Activated T-cell treated with anti-CD3 and anti-CD28 coated beads, Interleukin-2, amount 50 U/mL, for 4 hours (primary cell): ENCODE results near the gene SERPINA10. TPM values are rescaled to one million over a fixed set of nuclear protein-coding genes. Genes with fewer than 3 reads are reported as not detected.

ENCODE experiments used
- ATAC-seq, 2 donors: fragments of 200-7000 bp; cut with Tn5 transposase; one replicate each; pipeline ENCODE4 v1.10.0; 2021
- DNase-seq: peaks from one replicate; pipeline ENCODE4 v3.0.0-alpha.2; 2020
- H3K27me3 Mint-ChIP-seq: one replicate; pipeline ENCODE4 v1.8.0; 2021; ENCODE audit warnings: low read depth, mixed read lengths
- H3K36me3 Mint-ChIP-seq: one replicate; pipeline ENCODE4 v1.8.0; 2022; ENCODE audit warnings: mixed read lengths; ENCODE audit not compliant: insufficient read depth
- H3K4me1 Mint-ChIP-seq: one replicate; pipeline ENCODE4 v1.8.0; 2021; ENCODE audit warnings: low read depth, mixed read lengths
- H3K4me3 Mint-ChIP-seq: one replicate; pipeline ENCODE4 v1.8.0; 2021; ENCODE audit warnings: mild to moderate bottlenecking, moderate library complexity, mixed read lengths
- H3K9me3 Mint-ChIP-seq: one replicate; pipeline ENCODE4 v1.8.0; 2021; ENCODE audit warnings: mixed read lengths
- total RNA-seq, 3 donors: library from RNA; stranded (reverse); gene quantifications; one replicate each; pipeline ENCODE4 v1.2.1, GENCODE V29; 2021

The SERPINA10 gene, protein sequence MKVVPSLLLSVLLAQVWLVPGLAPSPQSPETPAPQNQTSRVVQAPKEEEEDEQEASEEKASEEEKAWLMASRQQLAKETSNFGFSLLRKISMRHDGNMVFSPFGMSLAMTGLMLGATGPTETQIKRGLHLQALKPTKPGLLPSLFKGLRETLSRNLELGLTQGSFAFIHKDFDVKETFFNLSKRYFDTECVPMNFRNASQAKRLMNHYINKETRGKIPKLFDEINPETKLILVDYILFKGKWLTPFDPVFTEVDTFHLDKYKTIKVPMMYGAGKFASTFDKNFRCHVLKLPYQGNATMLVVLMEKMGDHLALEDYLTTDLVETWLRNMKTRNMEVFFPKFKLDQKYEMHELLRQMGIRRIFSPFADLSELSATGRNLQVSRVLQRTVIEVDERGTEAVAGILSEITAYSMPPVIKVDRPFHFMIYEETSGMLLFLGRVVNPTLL
- total RNA-seq = not detected

DNA sequence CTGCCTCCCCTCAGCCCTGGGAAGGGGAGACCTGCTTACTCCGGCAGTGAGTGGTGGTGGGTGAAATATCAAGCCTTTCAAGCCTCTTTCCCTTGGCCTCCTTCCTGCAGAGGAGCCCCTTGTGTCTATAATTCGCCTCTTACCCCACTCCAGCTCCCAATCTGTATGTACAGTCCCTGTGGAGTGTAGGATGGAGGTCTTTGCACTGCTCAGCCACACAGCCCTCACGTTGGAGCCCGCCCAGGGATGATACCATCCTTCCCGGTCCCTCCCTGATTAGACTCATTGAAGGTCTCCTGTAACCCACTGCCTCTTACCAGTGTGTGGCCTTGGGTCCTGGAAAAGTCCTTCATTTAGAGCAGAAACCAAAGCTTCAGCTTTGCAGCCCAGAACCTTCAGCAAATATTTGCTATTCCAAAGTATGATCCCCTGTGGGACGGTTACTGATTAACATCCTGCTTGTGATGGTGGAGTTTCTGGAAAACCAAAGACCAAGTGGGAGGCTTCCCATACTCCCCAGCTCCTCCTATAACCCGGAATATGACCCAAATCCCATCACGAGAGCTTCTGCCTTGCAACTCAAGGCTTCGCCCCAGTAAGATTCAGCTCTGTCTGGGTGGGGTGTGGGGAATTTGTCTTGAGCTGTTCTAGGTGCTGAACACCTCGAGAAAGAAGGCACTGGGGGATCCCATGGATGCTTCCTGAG, at the start of gene SERPINA10:
Gene SERPINA10 (minus strand): TSS at position 397 of the 706 bp plus-strand sequence. CDS start 2,675 bp downstream, outside the sequence.
- H3K4me1 Mint-ChIP-seq = no peaks in the 10 kb centered on the region

DNA sequence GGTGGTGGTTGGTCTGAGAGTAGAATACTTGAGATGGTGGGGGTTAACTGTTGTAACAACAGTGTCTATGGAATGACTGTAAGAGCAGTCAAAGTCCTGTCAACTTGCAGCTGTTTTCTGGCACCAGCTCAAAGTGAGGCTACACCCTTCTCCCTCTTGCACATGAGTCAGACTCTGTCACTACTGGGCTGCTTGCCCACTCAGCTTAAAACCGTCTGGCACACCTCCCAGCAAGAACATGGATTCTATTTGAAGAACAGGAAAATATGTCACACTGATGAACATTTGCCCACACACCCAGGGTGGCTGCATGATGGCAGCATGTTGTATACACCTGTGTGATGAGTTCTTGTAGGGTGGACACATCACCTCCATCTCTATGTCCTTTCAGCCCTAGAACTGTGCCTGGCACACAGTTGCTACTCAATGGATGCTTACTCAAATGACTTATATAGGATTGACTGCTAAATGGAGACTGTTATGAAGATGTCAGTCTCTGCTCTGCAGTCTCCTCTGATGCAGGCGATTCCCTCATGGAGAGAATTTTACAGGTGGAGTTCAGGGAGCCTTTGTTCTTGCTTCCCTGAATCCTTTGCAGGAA, 49.4 kb upstream of the SERPINA10 start:
- ATAC-seq (peak; percentile 63 to 68), DNase-seq (no peak)
- Mint-ChIP-seq H3K4me1 (peaks cover 31% of the 10 kb centered on the region), H3K9me3 (peaks cover 4% of the 10 kb centered on the region), H3K36me3 (no peaks in the 10 kb centered on the region), H3K27me3 (peaks cover 18% of the 10 kb centered on the region), H3K4me3 (no peak overlapping the region)

More for the DNA sequence above, at the start of gene SERPINA10:
- H3K9me3 Mint-ChIP-seq = no peaks in the 10 kb centered on the region
- ATAC-seq = no peak
- H3K4me3 Mint-ChIP-seq = no peak within 1 kb of the TSS
- no peak for DNase-seq
- H3K36me3 Mint-ChIP-seq = no peaks in the 10 kb centered on the region
- H3K27me3 Mint-ChIP-seq = peaks cover 8% of the 10 kb centered on the region

DNA sequence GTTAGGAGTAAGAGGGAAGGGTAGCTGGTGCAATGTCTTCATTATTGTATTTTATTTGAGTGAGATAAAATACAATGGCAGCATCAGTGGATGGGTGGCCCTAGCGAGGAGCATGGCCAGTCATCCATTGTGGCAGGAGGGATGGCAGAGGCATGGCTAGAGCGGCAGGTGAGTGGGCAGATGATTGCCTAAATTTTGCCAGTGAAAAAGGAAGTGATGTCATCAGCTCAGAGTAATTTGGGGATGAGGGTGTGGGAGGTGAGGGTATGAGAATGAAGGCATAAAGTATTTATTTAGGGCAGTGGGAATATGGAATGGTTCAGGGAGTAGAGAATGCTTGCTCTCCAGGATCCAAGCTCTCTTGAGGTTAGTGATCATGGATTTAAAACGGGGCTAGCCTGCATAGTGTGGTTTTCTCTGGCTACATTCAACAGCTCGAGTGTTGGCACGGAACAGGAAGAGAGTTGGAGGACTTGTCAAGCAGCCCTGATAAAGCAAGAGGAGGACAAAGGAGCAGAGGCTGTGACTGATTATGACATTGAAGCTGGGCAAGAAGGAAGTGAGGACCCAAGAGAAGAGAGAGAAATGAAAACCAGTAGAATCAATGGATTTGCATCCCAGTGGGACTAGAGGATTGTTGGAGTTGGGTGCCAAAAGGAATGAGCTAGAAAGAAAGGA, 48.7 kb upstream of the SERPINA10 start:
- peaks cover 18% of the 10 kb centered on the region for H3K27me3 Mint-ChIP-seq
- H3K4me3 Mint-ChIP-seq = peak overlapping the region; percentile 1
- no peaks in the 10 kb centered on the region for H3K36me3 Mint-ChIP-seq
- DNase-seq (no peak), ATAC-seq (no peak)
- H3K4me1 Mint-ChIP-seq = peaks cover 27% of the 10 kb centered on the region
- H3K9me3 Mint-ChIP-seq = peaks cover 6% of the 10 kb centered on the region

DNA sequence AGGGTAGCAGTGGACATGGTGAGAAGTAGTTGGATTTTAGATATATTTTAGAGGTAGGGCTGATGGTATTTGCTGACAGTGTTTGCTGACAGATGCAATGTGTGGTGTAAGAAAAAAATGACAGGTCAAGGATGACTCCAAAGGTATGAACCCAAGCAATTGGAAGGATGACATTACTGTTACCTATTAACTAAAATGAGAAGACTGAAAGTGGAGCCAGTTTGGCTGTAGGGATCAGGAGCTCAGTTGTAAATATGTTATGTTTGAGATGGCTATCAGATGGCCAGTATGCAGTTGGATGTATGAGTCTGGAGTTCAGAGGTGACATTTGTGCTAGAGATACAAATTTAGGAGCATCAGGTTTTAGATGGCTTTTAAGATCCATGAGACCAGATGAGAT, 47.5 kb upstream of the SERPINA10 start:
- ATAC-seq (no peak), DNase-seq (no peak)
- H3K27me3 Mint-ChIP-seq = peaks cover 20% of the 10 kb centered on the region
- H3K36me3 Mint-ChIP-seq = no peaks in the 10 kb centered on the region
- H3K4me3 Mint-ChIP-seq = no peak overlapping the region
- peaks cover 6% of the 10 kb centered on the region for H3K9me3 Mint-ChIP-seq
- peaks cover 22% of the 10 kb centered on the region for H3K4me1 Mint-ChIP-seq

- ATAC-seq = no peak
- no peak overlapping the region for H3K4me3 Mint-ChIP-seq
- H3K4me1 Mint-ChIP-seq = peaks cover 18% of the 10 kb centered on the region
These were observed 45.0 kb upstream of the SERPINA10 start for GRCh38 chr14:94338023-94338422.

DNA sequence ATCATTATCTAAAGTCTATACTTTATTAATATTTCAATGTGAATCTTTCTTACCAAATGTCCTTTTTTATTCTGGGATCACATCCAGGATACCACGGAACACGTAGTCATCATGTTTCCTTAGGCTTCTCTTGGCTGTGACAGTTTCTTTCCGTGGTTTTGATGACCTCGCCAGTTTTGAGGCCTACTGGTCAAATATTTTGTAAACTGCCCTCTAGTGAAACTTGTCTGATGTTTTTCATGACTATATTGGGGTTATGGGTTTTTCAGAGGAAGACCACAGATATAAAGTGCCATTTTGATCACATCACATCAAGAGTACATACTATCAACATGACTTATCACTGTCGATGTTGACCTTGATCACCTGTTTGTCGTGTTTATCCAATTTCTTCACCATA, 44.2 kb upstream of the SERPINA10 start:
- peaks cover 23% of the 10 kb centered on the region for H3K27me3 Mint-ChIP-seq

More at GRCh38 chr14:94338023-94338422, 45.0 kb upstream of the SERPINA10 start:
- DNase-seq = no peak
- H3K27me3 Mint-ChIP-seq = peaks cover 23% of the 10 kb centered on the region
- H3K36me3 Mint-ChIP-seq = no peaks in the 10 kb centered on the region
- peaks cover 6% of the 10 kb centered on the region for H3K9me3 Mint-ChIP-seq

DNA sequence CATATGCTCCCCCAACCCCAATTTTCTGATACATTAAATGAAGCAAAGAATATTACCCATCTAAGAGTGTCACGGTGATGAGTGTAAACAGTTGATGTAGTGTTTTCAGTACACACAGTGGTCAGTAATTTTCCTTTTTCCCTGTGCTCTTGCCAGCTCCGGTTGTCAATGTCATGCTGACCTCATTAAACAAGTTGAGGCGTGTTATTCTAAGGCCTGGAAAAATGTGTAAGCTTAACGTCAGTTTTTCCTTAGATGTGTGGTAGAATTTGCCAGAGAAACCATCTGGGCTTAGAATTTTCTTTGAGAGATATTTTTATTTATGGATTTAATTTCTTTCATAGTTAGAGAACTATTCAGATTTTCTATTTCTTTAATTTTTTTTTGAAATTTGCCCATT, 41.8 kb upstream of the SERPINA10 start:
- DNase-seq (no peak), ATAC-seq (no peak)
- peaks cover 6% of the 10 kb centered on the region for H3K27me3 Mint-ChIP-seq
- H3K36me3 Mint-ChIP-seq = no peaks in the 10 kb centered on the region
- H3K4me3 Mint-ChIP-seq = no peak overlapping the region
- peaks cover 2% of the 10 kb centered on the region for H3K9me3 Mint-ChIP-seq
- H3K4me1 Mint-ChIP-seq = peaks cover 1% of the 10 kb centered on the region

More for the DNA sequence above, 44.2 kb upstream of the SERPINA10 start:
- peaks cover 16% of the 10 kb centered on the region for H3K4me1 Mint-ChIP-seq
- ATAC-seq (no peak), DNase-seq (no peak)
- no peak overlapping the region for H3K4me3 Mint-ChIP-seq
- peaks cover 6% of the 10 kb centered on the region for H3K9me3 Mint-ChIP-seq
- no peaks in the 10 kb centered on the region for H3K36me3 Mint-ChIP-seq

- H3K36me3 Mint-ChIP-seq = no peaks in the 10 kb centered on the region
- H3K4me3 Mint-ChIP-seq = no peak overlapping the region
- no peak for ATAC-seq
- H3K4me1 Mint-ChIP-seq = peaks cover 1% of the 10 kb centered on the region
- peaks cover 6% of the 10 kb centered on the region for H3K27me3 Mint-ChIP-seq
- peaks cover 2% of the 10 kb centered on the region for H3K9me3 Mint-ChIP-seq
- no peak for DNase-seq
These were observed 39.5 kb upstream of the SERPINA10 start for GRCh38 chr14:94332587-94332986.

GRCh38 chr14:94332063-94332583, 39.1 kb upstream of the SERPINA10 start:
- H3K4me3 Mint-ChIP-seq = no peak overlapping the region
- ATAC-seq (no peak), DNase-seq (no peak)
- H3K36me3 Mint-ChIP-seq = no peaks in the 10 kb centered on the region
- no peaks in the 10 kb centered on the region for H3K9me3 Mint-ChIP-seq
- no peaks in the 10 kb centered on the region for H3K4me1 Mint-ChIP-seq
- peaks cover 6% of the 10 kb centered on the region for H3K27me3 Mint-ChIP-seq

DNA sequence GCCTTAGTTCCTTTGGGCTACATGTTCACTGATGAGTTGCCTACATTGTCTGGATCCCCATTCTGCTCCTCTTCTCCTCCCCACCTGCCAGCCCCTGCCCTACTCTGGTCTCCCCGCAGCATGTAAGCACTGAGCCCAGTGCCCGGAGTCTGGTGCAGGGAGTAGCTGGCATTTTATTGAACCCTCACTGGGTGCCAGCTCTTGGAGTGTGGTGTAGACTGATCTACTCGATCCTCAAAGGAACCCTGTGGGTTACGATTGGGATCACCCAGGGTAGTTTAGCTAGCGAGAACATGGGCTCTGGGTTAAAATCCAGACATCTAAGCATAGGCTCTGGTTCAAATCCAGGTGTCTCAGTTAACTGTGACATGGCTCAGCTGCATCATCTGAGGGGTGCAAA, 38.4 kb upstream of the SERPINA10 start:
- H3K4me3 Mint-ChIP-seq = no peak overlapping the region
- ATAC-seq (no peak), DNase-seq (no peak)
- no peaks in the 10 kb centered on the region for H3K4me1 Mint-ChIP-seq
- no peaks in the 10 kb centered on the region for H3K36me3 Mint-ChIP-seq
- H3K27me3 Mint-ChIP-seq = peaks cover 6% of the 10 kb centered on the region
- no peaks in the 10 kb centered on the region for H3K9me3 Mint-ChIP-seq

DNA sequence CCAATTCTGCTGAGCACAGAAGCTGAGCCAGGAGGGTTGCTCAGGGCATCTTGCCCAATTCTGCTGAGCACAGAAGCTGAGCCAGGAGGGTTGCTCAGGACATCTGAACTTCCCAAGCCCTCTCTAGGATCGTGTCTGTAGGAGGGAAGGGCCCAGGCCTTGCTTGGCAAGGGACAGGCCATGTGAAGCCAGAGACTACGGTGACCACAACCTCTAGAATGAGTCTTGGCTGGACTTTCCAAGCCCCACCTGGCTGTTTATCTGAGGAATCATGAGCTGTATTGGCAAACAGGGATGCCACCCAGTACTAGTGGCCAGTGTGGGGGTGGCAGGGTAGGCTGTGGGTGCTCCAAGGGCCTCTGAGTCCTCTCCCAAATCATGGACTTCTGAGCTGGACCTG, 37.8 kb upstream of the SERPINA10 start:
- DNase-seq = no peak
- Mint-ChIP-seq H3K9me3 (no peaks in the 10 kb centered on the region), H3K36me3 (no peaks in the 10 kb centered on the region), H3K4me1 (no peaks in the 10 kb centered on the region), H3K27me3 (peaks cover 5% of the 10 kb centered on the region), H3K4me3 (no peak overlapping the region)
- ATAC-seq = no peak

GRCh38 chr14:94330432-94330831, 37.4 kb upstream of the SERPINA10 start:
- Mint-ChIP-seq H3K36me3 (no peaks in the 10 kb centered on the region), H3K4me1 (no peaks in the 10 kb centered on the region)

GRCh38 chr14:94329857-94330256, 36.8 kb upstream of the SERPINA10 start:
- peaks cover 2% of the 10 kb centered on the region for H3K27me3 Mint-ChIP-seq
- H3K4me1 Mint-ChIP-seq = no peaks in the 10 kb centered on the region
- H3K4me3 Mint-ChIP-seq = no peak overlapping the region
- no peaks in the 10 kb centered on the region for H3K9me3 Mint-ChIP-seq
- DNase-seq (no peak), ATAC-seq (no peak)
- H3K36me3 Mint-ChIP-seq = no peaks in the 10 kb centered on the region

More at GRCh38 chr14:94330432-94330831, 37.4 kb upstream of the SERPINA10 start:
- ATAC-seq (no peak), DNase-seq (no peak)
- H3K27me3 Mint-ChIP-seq = peaks cover 2% of the 10 kb centered on the region
- H3K9me3 Mint-ChIP-seq = no peaks in the 10 kb centered on the region
- no peak overlapping the region for H3K4me3 Mint-ChIP-seq

- no peaks in the 10 kb centered on the region for H3K27me3 Mint-ChIP-seq
- no peaks in the 10 kb centered on the region for H3K36me3 Mint-ChIP-seq
- H3K4me1 Mint-ChIP-seq = no peaks in the 10 kb centered on the region
- no peaks in the 10 kb centered on the region for H3K9me3 Mint-ChIP-seq
- ATAC-seq (no peak), DNase-seq (no peak)
- H3K4me3 Mint-ChIP-seq = no peak overlapping the region
These were observed 35.1 kb upstream of the SERPINA10 start for GRCh38 chr14:94328196-94328595.
